Parathyroid adenoma (tissue), 2 donors: Measurements from ENCODE around the gene SLC6A4.

Experiments
- H2AFZ ChIP-seq: fragments of 300-600 bp; sonication (generic); one replicate; pipeline ENCODE4 v1.7.0; 2017; ENCODE audit warnings: antibody characterized with exemption, mild to moderate bottlenecking
- H3K27ac ChIP-seq: fragments of 300-600 bp; sonication (generic); one replicate; pipeline ENCODE4 v1.7.0; 2017
- H3K27me3 ChIP-seq: fragments of 300-600 bp; sonication (generic); one replicate; pipeline ENCODE4 v1.7.0; 2017; ENCODE audit warnings: low read length; ENCODE audit not compliant: control insufficient read depth, insufficient read depth
- H3K36me3 ChIP-seq: fragments of 300-600 bp; sonication (generic); one replicate; pipeline ENCODE4 v1.7.0; 2017; ENCODE audit warnings: low read length; ENCODE audit not compliant: control insufficient read depth, insufficient read depth
- H3K4me1 ChIP-seq: fragments of 300-600 bp; sonication (generic); one replicate; pipeline ENCODE4 v1.7.0; 2017; ENCODE audit warnings: control low read depth
- H3K4me2 ChIP-seq: fragments of 300-600 bp; sonication (generic); one replicate; pipeline ENCODE4 v1.7.0; 2017; ENCODE audit warnings: low read length
- H3K4me3 ChIP-seq: fragments of 300-600 bp; sonication (generic); one replicate; pipeline ENCODE4 v1.7.0; 2017; ENCODE audit warnings: low read depth, low read length
- H3K79me2 ChIP-seq: fragments of 300-600 bp; sonication (generic); one replicate; pipeline ENCODE4 v1.7.0; 2017; ENCODE audit warnings: control low read depth
- H3K9ac ChIP-seq: fragments of 300-600 bp; sonication (generic); one replicate; pipeline ENCODE4 v1.7.0; 2017; ENCODE audit warnings: mild to moderate bottlenecking
- H3K9me3 ChIP-seq: fragments of 300-600 bp; sonication (generic); one replicate; pipeline ENCODE4 v1.7.0; 2017; ENCODE audit warnings: low read length; ENCODE audit not compliant: control insufficient read depth
- TF ChIP-seq, protein P1 (sequence below): fragments of 300-600 bp; sonication (generic); IDR thresholded peaks from one replicate; pipeline ENCODE4 v1.7.0; 2017; ENCODE audit warnings: antibody characterized with exemption, mild to moderate bottlenecking
- donor health status: primary hyperparathyroidism.

Gene SLC6A4

GRCh38 chr17:30235386-30236296 is at the start of gene SLC6A4:
Gene SLC6A4 (minus strand): TSS chr17:30235697. CDS start chr17:30221958, 13,739 bp downstream.
- Histone ChIP-seq H3K36me3 (no peaks in the 10 kb centered on the region), H3K27ac (no peak within 1 kb of the TSS), H3K4me2 (peak within 1 kb of the TSS; percentile 75), H3K27me3 (no peaks in the 10 kb centered on the region), H2AFZ (peak within 1 kb of the TSS; percentile 95), H3K79me2 (peaks cover 18% of the 10 kb centered on the region), H3K4me3 (peak within 1 kb of the TSS; percentile 45), H3K4me1 (peaks cover 28% of the 10 kb centered on the region), H3K9ac (no peak within 1 kb of the TSS), H3K9me3 (no peaks in the 10 kb centered on the region)
- TF ChIP-seq, protein P1, sequence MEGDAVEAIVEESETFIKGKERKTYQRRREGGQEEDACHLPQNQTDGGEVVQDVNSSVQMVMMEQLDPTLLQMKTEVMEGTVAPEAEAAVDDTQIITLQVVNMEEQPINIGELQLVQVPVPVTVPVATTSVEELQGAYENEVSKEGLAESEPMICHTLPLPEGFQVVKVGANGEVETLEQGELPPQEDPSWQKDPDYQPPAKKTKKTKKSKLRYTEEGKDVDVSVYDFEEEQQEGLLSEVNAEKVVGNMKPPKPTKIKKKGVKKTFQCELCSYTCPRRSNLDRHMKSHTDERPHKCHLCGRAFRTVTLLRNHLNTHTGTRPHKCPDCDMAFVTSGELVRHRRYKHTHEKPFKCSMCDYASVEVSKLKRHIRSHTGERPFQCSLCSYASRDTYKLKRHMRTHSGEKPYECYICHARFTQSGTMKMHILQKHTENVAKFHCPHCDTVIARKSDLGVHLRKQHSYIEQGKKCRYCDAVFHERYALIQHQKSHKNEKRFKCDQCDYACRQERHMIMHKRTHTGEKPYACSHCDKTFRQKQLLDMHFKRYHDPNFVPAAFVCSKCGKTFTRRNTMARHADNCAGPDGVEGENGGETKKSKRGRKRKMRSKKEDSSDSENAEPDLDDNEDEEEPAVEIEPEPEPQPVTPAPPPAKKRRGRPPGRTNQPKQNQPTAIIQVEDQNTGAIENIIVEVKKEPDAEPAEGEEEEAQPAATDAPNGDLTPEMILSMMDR = no peak

DNA sequence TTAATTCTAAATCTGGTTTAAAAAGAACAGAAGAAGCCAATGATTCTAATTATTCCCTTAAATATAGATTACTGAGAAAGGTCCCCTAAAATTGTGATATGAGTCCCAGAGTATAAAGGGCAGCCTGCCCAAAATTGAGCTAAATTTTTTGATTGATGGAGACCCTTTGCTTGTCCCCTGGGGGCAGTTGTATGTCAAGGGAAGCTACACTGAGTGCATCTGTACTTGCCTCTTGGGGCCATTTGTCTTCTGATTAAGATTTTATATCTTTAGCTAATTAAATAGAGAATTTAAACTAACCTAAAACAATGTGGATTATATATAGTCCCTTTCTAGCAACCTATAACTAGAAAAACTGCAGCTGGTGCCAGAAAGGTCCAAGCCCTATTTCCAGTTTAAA is 43.7 kb upstream of the SLC6A4 start:
- H3K4me2 ChIP-seq = no peak overlapping the region
- no peaks in the 10 kb centered on the region for H3K9me3 ChIP-seq
- no peak overlapping the region for H2AFZ ChIP-seq
- H3K9ac ChIP-seq = no peak overlapping the region
- H3K4me1 ChIP-seq = peaks cover 10% of the 10 kb centered on the region
- H3K36me3 ChIP-seq = no peaks in the 10 kb centered on the region
- no peak overlapping the region for H3K27ac ChIP-seq
- no peak overlapping the region for H3K4me3 ChIP-seq
- H3K79me2 ChIP-seq = no peaks in the 10 kb centered on the region
- TF ChIP-seq, protein P1 = no peak
- H3K27me3 ChIP-seq = no peaks in the 10 kb centered on the region

DNA sequence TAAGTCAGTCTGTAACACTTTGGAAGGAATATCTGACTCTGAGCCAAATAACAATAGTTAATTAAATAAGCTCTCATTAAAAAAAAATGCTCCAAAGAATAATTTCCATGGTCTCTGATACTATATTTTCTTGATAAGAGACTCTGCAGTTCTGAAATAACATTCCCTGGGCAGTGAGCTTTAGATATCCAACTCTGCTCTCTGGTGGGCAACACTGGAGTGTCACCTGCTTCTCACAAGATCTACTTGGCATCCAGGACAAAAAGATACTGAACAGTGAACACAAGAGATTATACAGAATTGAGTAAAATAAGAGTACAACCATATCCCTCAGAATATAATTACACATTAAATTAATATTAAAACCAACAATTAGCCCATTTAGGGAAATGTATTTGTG is 42.5 kb upstream of the SLC6A4 start:
- Histone ChIP-seq H3K36me3 (no peaks in the 10 kb centered on the region), H3K27me3 (no peaks in the 10 kb centered on the region), H3K79me2 (no peaks in the 10 kb centered on the region), H2AFZ (no peak overlapping the region), H3K27ac (no peak overlapping the region), H3K4me2 (no peak overlapping the region), H3K4me1 (peaks cover 13% of the 10 kb centered on the region), H3K9me3 (no peaks in the 10 kb centered on the region), H3K9ac (no peak overlapping the region), H3K4me3 (no peak overlapping the region)
- TF ChIP-seq, protein P1 = peak; percentile 70

DNA sequence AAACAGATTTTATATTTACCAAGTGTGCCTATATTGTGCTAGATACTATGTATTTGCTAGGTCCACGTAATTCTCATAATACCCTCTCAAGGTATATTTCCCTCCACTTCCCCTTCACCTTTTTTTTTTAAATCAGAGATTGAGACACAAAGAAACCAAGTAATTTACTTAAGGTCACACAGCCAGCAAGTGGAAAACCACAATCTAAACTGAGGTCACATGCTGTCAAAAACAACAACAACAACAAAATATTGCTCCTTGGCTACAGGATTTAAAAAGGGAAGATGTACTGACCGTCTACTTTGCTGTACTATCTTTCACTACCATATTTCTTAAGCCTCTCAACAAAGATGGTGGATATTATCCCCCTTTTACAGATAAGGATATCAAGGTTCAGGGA is 40.4 kb upstream of the SLC6A4 start:
- Histone ChIP-seq H3K4me3 (no peak overlapping the region), H3K79me2 (no peaks in the 10 kb centered on the region), H3K36me3 (no peaks in the 10 kb centered on the region)

More for the DNA sequence above, 40.4 kb upstream of the SLC6A4 start:
- Histone ChIP-seq H3K4me1 (peaks cover 13% of the 10 kb centered on the region), H3K9ac (no peak overlapping the region), H3K27me3 (no peaks in the 10 kb centered on the region), H2AFZ (no peak overlapping the region), H3K4me2 (no peak overlapping the region), H3K27ac (no peak overlapping the region), H3K9me3 (no peaks in the 10 kb centered on the region)
- TF ChIP-seq, protein P1 = no peak
